HFF-Myc (cell line): ENCODE data around the gene TUG1.

Source experiments
- DNase-seq: peaks from one replicate; pipeline ENCODE4 v3.0.0-alpha.2; 2011; ENCODE audit warnings: low read depth; ENCODE audit errors: extremely low read depth
- H3K4me3 ChIP-seq: replicated peaks from 2 replicates; pipeline ENCODE4 v1.5.1; 2011; ENCODE audit warnings: low read depth, mild to moderate bottlenecking, control low read depth, low read length
- TF ChIP-seq, protein P1 (sequence below): IDR thresholded peaks from 2 replicates; pipeline ENCODE4 v1.5.1; 2012; ENCODE audit warnings: mild to moderate bottlenecking, low read depth, low read length, control low read depth; ENCODE audit errors: missing control alignments

TUG1 gene

GRCh38 chr22:30992565-30992964, 23.5 kb downstream of the TUG1 start:
- no peak for DNase-seq
- H3K4me3 ChIP-seq, result no peak overlapping the region
- TF ChIP-seq, protein P1, sequence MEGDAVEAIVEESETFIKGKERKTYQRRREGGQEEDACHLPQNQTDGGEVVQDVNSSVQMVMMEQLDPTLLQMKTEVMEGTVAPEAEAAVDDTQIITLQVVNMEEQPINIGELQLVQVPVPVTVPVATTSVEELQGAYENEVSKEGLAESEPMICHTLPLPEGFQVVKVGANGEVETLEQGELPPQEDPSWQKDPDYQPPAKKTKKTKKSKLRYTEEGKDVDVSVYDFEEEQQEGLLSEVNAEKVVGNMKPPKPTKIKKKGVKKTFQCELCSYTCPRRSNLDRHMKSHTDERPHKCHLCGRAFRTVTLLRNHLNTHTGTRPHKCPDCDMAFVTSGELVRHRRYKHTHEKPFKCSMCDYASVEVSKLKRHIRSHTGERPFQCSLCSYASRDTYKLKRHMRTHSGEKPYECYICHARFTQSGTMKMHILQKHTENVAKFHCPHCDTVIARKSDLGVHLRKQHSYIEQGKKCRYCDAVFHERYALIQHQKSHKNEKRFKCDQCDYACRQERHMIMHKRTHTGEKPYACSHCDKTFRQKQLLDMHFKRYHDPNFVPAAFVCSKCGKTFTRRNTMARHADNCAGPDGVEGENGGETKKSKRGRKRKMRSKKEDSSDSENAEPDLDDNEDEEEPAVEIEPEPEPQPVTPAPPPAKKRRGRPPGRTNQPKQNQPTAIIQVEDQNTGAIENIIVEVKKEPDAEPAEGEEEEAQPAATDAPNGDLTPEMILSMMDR, result no peak

DNA sequence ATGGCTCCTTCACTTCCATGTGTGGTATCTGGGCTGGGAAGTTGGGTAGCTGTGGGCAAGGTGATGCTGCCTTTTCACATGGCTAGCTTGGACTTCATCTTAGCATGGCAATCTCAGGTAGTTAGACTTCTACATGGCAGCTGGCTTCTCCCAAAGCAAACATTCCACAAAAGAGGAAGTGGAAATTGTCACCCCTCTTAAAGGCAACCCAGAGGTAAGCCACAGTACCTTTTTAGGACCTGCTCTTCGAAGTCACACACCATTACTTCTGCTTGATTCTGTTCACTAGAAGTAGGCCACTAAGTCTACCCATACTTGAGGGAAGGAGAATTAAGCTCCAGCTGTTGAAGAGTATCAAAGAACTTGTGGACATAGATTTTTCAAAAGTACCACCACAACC, 25.9 kb downstream of the TUG1 start:
- DNase-seq, result no peak
- no peak overlapping the region for H3K4me3 ChIP-seq
- TF ChIP-seq, protein P1, result no peak

DNA sequence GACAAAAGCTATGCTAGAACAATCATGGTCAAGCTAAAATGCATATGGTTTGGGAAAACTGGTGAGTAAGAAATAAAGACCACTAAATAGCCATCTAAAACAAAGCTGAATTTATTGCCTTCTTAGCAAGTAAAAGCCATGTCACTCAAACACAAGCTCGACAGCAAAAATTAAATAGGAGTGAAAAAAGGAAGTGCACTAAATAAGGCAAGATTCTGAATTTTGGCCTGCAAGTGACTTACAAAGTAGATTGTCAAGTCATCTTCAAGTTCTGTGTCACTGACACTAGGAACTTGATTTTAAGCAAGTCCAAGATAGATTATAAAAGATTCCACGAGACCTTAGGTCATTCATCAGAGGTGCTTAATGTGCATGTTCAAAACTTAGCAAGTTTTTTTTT, 27.4 kb downstream of the TUG1 start:
- TF ChIP-seq, protein P1, result no peak
- H3K4me3 ChIP-seq, result no peak overlapping the region
- no peak for DNase-seq

DNA sequence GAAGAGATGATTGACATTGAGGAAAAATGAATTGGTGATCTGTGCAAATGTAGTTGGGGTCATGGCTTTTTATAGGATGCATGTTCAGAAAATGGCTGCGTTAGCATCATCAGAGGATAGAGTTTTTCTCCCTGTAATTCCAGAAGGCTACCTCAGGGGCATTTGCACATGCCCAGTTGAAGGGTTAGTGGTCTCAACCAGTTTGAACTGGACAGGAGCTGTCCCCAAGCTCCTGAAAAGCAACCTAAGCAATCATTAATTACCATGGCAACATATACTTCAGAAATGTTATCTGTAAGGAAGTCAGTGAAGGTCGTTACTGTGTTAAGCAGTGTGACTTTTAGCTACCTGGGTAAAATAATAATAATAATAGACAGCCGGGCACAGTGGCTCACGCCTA, 29.3 kb downstream of the TUG1 start:
- DNase-seq, result no peak
- H3K4me3 ChIP-seq, result no peak overlapping the region
- TF ChIP-seq, protein P1, result no peak

DNA sequence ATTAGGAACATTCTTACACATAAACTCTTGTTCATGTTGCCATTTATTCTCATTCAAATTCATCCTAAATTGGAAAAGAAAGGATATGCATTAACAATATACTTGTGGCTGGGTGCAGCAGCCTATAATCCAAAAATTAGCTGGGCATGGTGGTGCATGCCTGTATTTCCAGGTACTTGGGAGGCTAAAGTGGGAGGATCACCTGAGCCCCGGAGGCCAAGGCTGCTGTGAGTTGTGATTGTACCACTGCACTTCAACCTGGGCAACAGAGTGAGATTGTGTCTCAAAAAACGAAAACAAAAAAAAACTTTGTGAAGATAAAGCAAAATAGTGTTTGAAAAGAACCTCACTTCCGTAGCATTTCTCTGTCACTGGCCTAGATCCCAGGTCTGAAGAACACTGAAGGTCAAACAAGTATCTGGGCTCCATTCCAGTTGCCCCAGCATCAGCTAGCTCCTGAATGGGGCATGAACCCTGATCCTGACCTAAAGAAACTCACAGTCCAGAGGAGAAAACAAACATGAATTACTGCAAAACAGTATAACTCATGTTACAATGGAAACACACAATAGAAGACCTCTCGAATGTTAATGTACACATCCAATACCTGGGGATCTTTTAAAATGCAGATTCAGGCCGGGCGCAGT, 32.2 kb downstream of the TUG1 start:
- TF ChIP-seq, protein P1, result no peak
- DNase-seq, result no peak
- no peak overlapping the region for H3K4me3 ChIP-seq

GRCh38 chr22:31005535-31005934, 36.5 kb downstream of the TUG1 start:
- TF ChIP-seq, protein P1, result no peak
- no peak for DNase-seq
- no peak overlapping the region for H3K4me3 ChIP-seq
